GM12874 (cell line): ENCODE results near the gene ATG4D.

Source experiments
- TF ChIP-seq, protein P1 (sequence below): IDR thresholded peaks from 2 replicates; pipeline ENCODE4 v1.5.1; 2011; ENCODE audit warnings: low read depth, mild to moderate bottlenecking, control low read depth, low read length, moderate library complexity; ENCODE audit not compliant: insufficient read depth

Gene ATG4D

GRCh38 chr19:10543420-10544241 is at the start of gene ATG4D:
Gene ATG4D (plus strand): TSS chr19:10543904. CDS start chr19:10544091, 187 bp downstream.
- TF ChIP-seq, protein P1, sequence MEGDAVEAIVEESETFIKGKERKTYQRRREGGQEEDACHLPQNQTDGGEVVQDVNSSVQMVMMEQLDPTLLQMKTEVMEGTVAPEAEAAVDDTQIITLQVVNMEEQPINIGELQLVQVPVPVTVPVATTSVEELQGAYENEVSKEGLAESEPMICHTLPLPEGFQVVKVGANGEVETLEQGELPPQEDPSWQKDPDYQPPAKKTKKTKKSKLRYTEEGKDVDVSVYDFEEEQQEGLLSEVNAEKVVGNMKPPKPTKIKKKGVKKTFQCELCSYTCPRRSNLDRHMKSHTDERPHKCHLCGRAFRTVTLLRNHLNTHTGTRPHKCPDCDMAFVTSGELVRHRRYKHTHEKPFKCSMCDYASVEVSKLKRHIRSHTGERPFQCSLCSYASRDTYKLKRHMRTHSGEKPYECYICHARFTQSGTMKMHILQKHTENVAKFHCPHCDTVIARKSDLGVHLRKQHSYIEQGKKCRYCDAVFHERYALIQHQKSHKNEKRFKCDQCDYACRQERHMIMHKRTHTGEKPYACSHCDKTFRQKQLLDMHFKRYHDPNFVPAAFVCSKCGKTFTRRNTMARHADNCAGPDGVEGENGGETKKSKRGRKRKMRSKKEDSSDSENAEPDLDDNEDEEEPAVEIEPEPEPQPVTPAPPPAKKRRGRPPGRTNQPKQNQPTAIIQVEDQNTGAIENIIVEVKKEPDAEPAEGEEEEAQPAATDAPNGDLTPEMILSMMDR = no peak

GRCh38 chr19:10497371-10497770 is 46.3 kb upstream of the ATG4D start:
- TF ChIP-seq, protein P1 = no peak

DNA sequence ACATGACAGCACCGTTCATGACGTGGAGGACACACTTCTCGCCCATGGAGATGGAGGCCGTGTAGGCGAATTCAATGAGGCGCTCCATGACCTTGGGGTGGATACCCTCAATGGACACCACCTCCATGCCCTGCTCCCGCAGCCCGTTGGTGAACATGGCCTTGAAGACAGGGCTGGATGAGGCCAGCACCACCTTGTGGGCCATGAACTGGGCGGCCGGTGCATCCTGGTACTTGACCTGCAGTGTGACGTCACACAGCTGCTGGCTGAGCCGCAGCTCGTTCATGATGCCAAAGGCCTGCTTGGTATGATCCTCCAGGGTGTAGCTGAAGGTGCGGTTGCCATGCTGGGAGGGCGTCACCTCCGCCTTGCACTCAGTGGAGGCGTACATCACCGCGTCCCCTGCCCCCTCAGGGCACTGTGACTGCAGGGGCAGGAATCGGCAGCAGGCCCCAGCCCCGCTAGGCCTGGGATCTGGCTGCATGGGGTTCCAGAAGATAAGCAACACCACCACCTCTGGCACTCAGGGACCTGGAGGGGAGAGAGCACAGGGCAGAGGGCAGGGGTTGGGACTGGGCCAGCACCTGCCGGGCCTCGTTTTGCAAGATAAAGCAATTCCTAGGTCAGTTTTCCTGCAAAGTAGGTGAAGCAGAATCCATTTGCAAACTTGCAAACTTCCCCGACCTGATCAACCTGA is 44.0 kb upstream of the ATG4D start:
- TF ChIP-seq, protein P1 = no peak

- TF ChIP-seq, protein P1 = no peak
Measured at GRCh38 chr19:10500247-10500592, 43.5 kb upstream of the ATG4D start.

- TF ChIP-seq, protein P1 = 0 out of 2 replicates have a peak, but pooled peaks have one; percentile 9
Measured at GRCh38 chr19:10501971-10502523, 41.7 kb upstream of the ATG4D start.

DNA sequence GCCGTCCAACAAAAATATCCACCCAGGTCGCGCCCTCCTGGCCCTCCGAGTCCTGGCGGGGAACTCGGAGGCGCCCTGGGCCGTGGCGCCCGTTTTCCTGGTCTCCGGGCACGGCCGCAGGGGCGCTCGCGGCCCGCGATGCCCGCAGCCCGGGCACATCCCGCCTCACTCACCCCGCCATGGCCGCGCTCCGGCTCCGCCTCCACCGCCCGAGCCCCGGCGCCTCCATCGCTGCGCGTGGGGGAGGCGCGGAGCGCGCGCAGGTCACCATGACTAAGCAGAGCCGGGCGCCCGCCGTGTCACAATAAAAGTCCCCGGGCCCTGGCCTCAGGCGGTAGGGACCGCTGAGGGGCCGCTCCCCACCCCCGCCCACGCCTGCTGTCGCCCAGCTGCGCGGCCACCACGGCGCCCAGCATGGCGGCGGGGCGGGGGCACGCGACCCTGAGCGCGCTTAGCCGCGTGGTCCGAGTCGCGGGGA is 41.1 kb upstream of the ATG4D start:
- TF ChIP-seq, protein P1 = no peak

- TF ChIP-seq, protein P1 = no peak
Measured at GRCh38 chr19:10503002-10503789, 40.5 kb upstream of the ATG4D start, which contains the start of gene KEAP1. Gene KEAP1 (minus strand): TSS chr19:10503356. CDS start chr19:10500033, 3,323 bp downstream.
